ENCODE measurements around the gene FZD2. TPM values are rescaled to one million over a fixed set of nuclear protein-coding genes. Genes with fewer than 3 reads are reported as not detected.

FZD2 gene
- total RNA-seq, 1 experiment from 2014 or later, result 12.8 TPM

GRCh38 chr17:44602390-44602789 is 45.1 kb downstream of the FZD2 start:
- RAD21 ChIA-PET (ENCODE audit: low non-redundant PET in 1 of 2, low total read pairs in 2 of 2, uncharacterized antibody in 2 of 2, unreplicated experiment in 2 of 2), result no interaction called here
- DNase-seq (ENCODE audit: low read depth, low spot score), result no peak

GRCh38 chr17:44602970-44603369 is 45.7 kb downstream of the FZD2 start:
- no peaks in the 10 kb centered on the region for H3K79me2 ChIP-seq (ENCODE audit: insufficient read depth, low read length)
- H3K4me3 ChIP-seq (replicated peaks in 1 of 2; ENCODE audit: low read depth in 1 of 2, low read length in 2 of 2), result no peak overlapping the region
- ChIA-PET CTCF (no interaction called here), POLR2A (no interaction called here), RAD21 (ENCODE audit: low non-redundant PET in 1 of 2, low total read pairs in 2 of 2, uncharacterized antibody in 2 of 2, unreplicated experiment in 2 of 2) (no interaction called here)
- BruUV-seq (replicated peaks), result no TSS peak
- H3K27ac ChIP-seq (ENCODE audit: low read depth, low read length), result no peak overlapping the region
- H3K9me3 ChIP-seq (ENCODE audit: control insufficient read depth in 1 of 2, insufficient read depth in 1 of 2, low read depth in 1 of 2, low read length in 2 of 2), result no peaks in the 10 kb centered on the region
- DNase-seq (ENCODE audit: low read depth, low spot score) (no peak), ATAC-seq (no peak)
- H3K27me3 ChIP-seq (ENCODE audit: insufficient read depth, low read length), result no peaks in the 10 kb centered on the region
- TF ChIP-seq YY1 (IDR thresholded peaks at IDR 0.05; ENCODE audit: extremely low read depth, insufficient replicate concordance, low read depth, low read length) (no peak), CEBPB (IDR thresholded peaks at IDR 0.05; ENCODE audit: low read depth) (no peak)
- intact Hi-C loops (cut with micrococcal nuclease), result no loop called here
- no peaks in the 10 kb centered on the region for H3K9me2 ChIP-seq (ENCODE audit: insufficient read depth)
- H3K4me1 ChIP-seq (ENCODE audit: control insufficient read depth in 1 of 2, insufficient read depth in 2 of 2, low read length in 2 of 2), result peaks cover 0 to 7% of the 10 kb centered on the region in 2 experiments; a peak in 2 of 4 replicates
- H3K4me2 ChIP-seq (ENCODE audit: low read length), result no peak overlapping the region
- no peak overlapping the region for H2AFZ ChIP-seq (ENCODE audit: low read depth, low read length, poor library complexity, severe bottlenecking)
- no peak overlapping the region for H3K9ac ChIP-seq (ENCODE audit: low read length)
- H3K36me3 ChIP-seq (ENCODE audit: control insufficient read depth in 1 of 2, insufficient read depth in 2 of 2, low read length in 2 of 2), result no peaks in the 10 kb centered on the region
- H4K20me1 ChIP-seq (ENCODE audit: insufficient read depth), result no peaks in the 10 kb centered on the region

More at GRCh38 chr17:44602390-44602789, 45.1 kb downstream of the FZD2 start:
- peaks cover 0 to 7% of the 10 kb centered on the region in 2 experiments; a peak in 2 of 4 replicates for H3K4me1 ChIP-seq (ENCODE audit: control insufficient read depth in 1 of 2, insufficient read depth in 2 of 2, low read length in 2 of 2)
- H4K20me1 ChIP-seq (ENCODE audit: insufficient read depth), result no peaks in the 10 kb centered on the region
- ChIA-PET CTCF (no interaction called here), POLR2A (no interaction called here)
- H3K9ac ChIP-seq (ENCODE audit: low read length), result no peak overlapping the region
- TF ChIP-seq RAD21 (IDR thresholded peaks at IDR 0.05; ENCODE audit: low read depth) (no peak), CBX3 (IDR thresholded peaks at IDR 0.05; ENCODE audit: low read depth) (no peak), ZBTB33 (IDR thresholded peaks at IDR 0.05; ENCODE audit: extremely low read depth, insufficient replicate concordance, low read length) (no peak), SRF (IDR thresholded peaks at IDR 0.05; ENCODE audit: low read depth) (no peak)
- no peak for ATAC-seq
- H3K36me3 ChIP-seq (ENCODE audit: control insufficient read depth in 1 of 2, insufficient read depth in 2 of 2, low read length in 2 of 2), result no peaks in the 10 kb centered on the region
- H3K79me2 ChIP-seq (ENCODE audit: insufficient read depth, low read length), result no peaks in the 10 kb centered on the region
- H3K27me3 ChIP-seq (ENCODE audit: insufficient read depth, low read length), result no peaks in the 10 kb centered on the region
- H3K9me3 ChIP-seq (ENCODE audit: control insufficient read depth in 1 of 2, insufficient read depth in 1 of 2, low read depth in 1 of 2, low read length in 2 of 2), result no peaks in the 10 kb centered on the region
- H3K4me2 ChIP-seq (ENCODE audit: low read length), result no peak overlapping the region
- H3K4me3 ChIP-seq (replicated peaks in 1 of 2; ENCODE audit: low read depth in 1 of 2, low read length in 2 of 2), result no peak overlapping the region
- H2AFZ ChIP-seq (ENCODE audit: low read depth, low read length, poor library complexity, severe bottlenecking), result no peak overlapping the region
- no peak overlapping the region for H3K27ac ChIP-seq (ENCODE audit: low read depth, low read length)
- no peaks in the 10 kb centered on the region for H3K9me2 ChIP-seq (ENCODE audit: insufficient read depth)
- intact Hi-C loops (cut with micrococcal nuclease), result no loop called here
- BruUV-seq (replicated peaks), result no TSS peak

All from HCT116 (cell line).